AG04450 (cell line): Measurements from ENCODE around the gene TWF2. TPM values are rescaled to one million over a fixed set of nuclear protein-coding genes. Genes with fewer than 3 reads are reported as not detected.

Experiments
- CTCF ChIA-PET: fragments of 300-600, 350-600 bp; formaldehyde crosslinking; extraction: SDS; loops from one replicate; lab custom pipeline; 2022; ENCODE audit warnings: antibody characterized with exemption, inconsistent platforms; lab: Charles Lee
- POLR2A ChIA-PET: fragments of 350-600 bp; formaldehyde crosslinking; extraction: SDS; loops from one replicate; lab custom pipeline; 2021; ENCODE audit warnings: antibody characterized with exemption, inconsistent platforms; lab: Yijun Ruan, JAX
- DNase-seq: peaks from one replicate; pipeline ENCODE4 v3.0.0-alpha.2; 2011; ENCODE audit warnings: low read depth, low spot score
- H3K27ac ChIP-seq: one replicate; pipeline ENCODE4 v1.5.1; 2012; ENCODE audit warnings: low read depth, low read length, control low read depth
- H3K27me3 ChIP-seq: one replicate; pipeline ENCODE4 v1.6.0; 2012; ENCODE audit warnings: low read length; ENCODE audit not compliant: control insufficient read depth, insufficient read depth
- H3K4me3 ChIP-seq: 2 replicates; pipeline ENCODE4 v1.5.1; 2011; ENCODE audit warnings: mild to moderate bottlenecking, low read depth, low read length, control low read depth
- H3K9me3 ChIP-seq: 2 replicates; pipeline ENCODE4 v1.5.1; 2012; ENCODE audit warnings: low read length; ENCODE audit not compliant: control insufficient read depth, insufficient read depth
- CTCF ChIP-seq: IDR thresholded peaks from 2 replicates; pipeline ENCODE4 v1.5.1; 2011; ENCODE audit warnings: low read depth, low read length, control low read depth, inconsistent platforms
- polyA plus RNA-seq: library from polyadenylated mRNA; depleted of rRNA; stranded (reverse); fragments of >200 nt; gene quantifications from 2 replicates; pipeline ENCODE4 v1.2.3, GENCODE V29; 2011

Gene TWF2
- polyA plus RNA-seq, 1 experiment: 96.6 TPM

DNA sequence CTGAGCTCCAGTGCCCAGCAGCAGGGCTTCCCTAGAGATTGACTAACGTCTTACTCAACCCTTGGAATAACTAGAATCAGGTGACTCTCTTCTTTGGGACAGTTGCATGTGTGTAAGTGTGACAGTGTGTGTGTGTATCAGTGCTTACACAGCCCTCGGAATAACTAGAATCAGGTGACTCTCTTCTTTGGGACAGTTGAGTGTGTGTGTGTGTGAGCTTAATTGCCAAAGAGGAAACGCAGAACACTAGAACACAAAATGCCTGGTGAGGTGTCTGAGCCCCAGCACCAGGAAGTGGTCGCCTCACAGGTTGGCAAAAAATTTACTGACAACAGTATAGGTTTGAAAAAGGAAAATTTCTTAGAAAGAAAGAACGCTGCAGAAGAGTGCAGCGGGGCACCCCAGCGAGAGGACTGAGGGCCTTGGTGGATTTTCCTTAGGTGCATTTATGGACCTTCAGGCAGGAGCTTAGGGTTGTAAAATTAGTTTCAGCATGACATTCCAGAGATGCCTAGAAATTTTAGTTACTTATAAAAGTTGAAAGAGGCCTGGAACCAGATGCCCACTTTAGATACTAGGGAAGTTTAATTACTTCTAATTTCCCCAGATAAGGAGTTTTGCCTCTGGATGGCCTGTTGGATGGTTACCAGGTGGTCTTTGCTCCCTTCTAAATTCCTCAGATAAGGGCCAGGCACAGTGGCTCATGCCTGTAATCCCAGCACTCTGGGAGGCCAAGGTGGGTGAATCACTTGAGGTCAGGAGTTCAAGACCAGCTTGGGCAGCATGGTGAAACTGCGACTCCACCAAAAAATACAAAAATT lies 43.2 kb upstream of the TWF2 start:
- Histone ChIP-seq H3K27me3 (no peaks in the 10 kb centered on the region), H3K27ac (no peak overlapping the region), H3K9me3 (peaks cover 3% of the 10 kb centered on the region; the same call in 1 of the 2 replicates), H3K4me3 (no peak overlapping the region)
- CTCF ChIA-PET: interaction anchor here (1.7 to 4.0 kb wide), 2 partner anchors 57 to 62 kb away, joined by 6 to 37 read pairs; no protein-coding TSS in a partner anchor
- POLR2A ChIA-PET: interaction anchor here (0.6 to 0.7 kb wide), 2 partner anchors 19 to 37 kb away, joined by 3 to 6 read pairs; no protein-coding TSS in a partner anchor
- DNase-seq: no peak
- TF ChIP-seq CTCF: no peak

DNA sequence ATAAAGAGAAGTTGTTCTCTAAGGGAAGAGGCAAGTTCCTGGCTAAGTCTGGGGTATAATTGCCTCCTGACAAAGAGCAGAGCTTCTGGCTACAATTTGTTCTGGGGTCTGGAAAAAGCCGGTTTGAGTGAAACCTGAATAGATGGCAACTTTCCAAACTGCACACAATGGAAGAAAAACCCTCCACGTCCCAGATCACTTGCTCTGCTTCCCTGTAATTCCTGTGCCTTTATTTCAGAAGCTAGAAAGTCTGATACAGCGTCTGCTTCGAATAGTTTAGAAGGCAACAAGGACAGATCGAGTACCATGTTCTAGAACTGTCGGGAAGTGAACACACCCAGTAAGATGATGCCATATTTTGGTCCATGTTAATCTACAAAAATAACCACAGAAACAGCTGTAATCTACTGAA lies 41.1 kb upstream of the TWF2 start:
- no peak for TF ChIP-seq CTCF
- Histone ChIP-seq H3K27me3 (no peaks in the 10 kb centered on the region), H3K27ac (no peak overlapping the region), H3K9me3 (peaks cover 3% of the 10 kb centered on the region; the same call in 1 of the 2 replicates), H3K4me3 (no peak overlapping the region)
- CTCF ChIA-PET: interaction anchor here (0.7 to 4.0 kb wide), 6 partner anchors 9 to 60 kb away, joined by 3 to 37 read pairs (median 10); no protein-coding TSS in a partner anchor
- DNase-seq: no peak
- POLR2A ChIA-PET: no interaction called here

- POLR2A ChIA-PET: interaction anchor here (1.2 to 2.9 kb wide), 3 partner anchors 8 to 125 kb away, joined by 4 to 17 read pairs (median 7); partner anchors contain the start of genes GLYCTK and POC1A
- DNase-seq: no peak
- CTCF ChIA-PET: interaction anchor here (0.6 to 4.0 kb wide), 8 partner anchors 9 to 60 kb away, joined by 3 to 37 read pairs (median 6); no protein-coding TSS in a partner anchor
- Histone ChIP-seq H3K9me3 (peaks cover 3% of the 10 kb centered on the region; the same call in 1 of the 2 replicates), H3K27me3 (no peaks in the 10 kb centered on the region), H3K4me3 (no peak overlapping the region), H3K27ac (no peak overlapping the region)
- no peak for TF ChIP-seq CTCF
These were observed 40.6 kb upstream of the TWF2 start for GRCh38 chr3:52279596-52279995.

GRCh38 chr3:52278510-52279069 lies 39.6 kb upstream of the TWF2 start, which contains the start of gene WDR82:
WDR82 (minus strand) TSS chr3:52278649; CDS start chr3:52278361, 288 bp downstream.
- DNase-seq: peak; percentile 74
- Histone ChIP-seq H3K9me3 (peaks cover 3% of the 10 kb centered on the region; the same call in 1 of the 2 replicates), H3K27ac (peak within 1 kb of the TSS; percentile 90), H3K27me3 (no peaks in the 10 kb centered on the region), H3K4me3 (peak within 1 kb of the TSS; percentile 99)
- peak; percentile 53 for TF ChIP-seq CTCF
- ChIA-PET POLR2A (interaction anchor here (0.5 to 2.9 kb wide), 16 partner anchors 9 to 222 kb away, joined by 3 to 17 read pairs (median 4); partner anchors contain the start of genes DUSP7, GLYCTK, POC1A and PPM1M), CTCF (interaction anchor here (0.6 to 4.0 kb wide), 14 partner anchors 15 to 257 kb away, joined by 3 to 37 read pairs (median 4); no protein-coding TSS in a partner anchor)
